Measurements from ENCODE around the gene AOPEP. TPM values are rescaled to one million over a fixed set of nuclear protein-coding genes. Genes with fewer than 3 reads are reported as not detected.

Gene AOPEP
- polyA plus RNA-seq, 1 donor from 2014 or later: 10.0 TPM

DNA sequence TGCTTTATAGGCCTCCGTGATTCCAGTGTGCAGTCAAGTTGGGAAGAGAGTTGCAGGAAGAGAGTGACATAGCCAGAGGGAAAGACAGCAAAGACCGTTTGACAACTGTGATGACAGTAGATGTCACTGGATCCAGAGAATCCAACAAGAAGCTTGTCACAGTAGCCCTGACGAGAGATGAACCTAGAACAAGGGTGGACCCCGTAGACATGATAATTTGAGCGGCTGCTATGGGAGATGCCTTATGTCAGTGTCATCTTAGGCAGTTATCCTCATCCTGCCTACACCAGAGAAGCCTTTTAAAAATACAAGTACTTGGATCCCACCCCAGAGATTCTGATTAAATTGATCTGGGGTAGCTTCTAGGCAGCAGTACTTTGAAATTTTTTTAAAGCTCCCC lies 125.4 kb downstream of the AOPEP start:
- Histone ChIP-seq H4K20me1 (ENCODE audit: insufficient read depth) (no peaks in the 10 kb centered on the region), H3K9me3 (ENCODE audit: low read length) (no peaks in the 10 kb centered on the region), H3K9ac (ENCODE audit: low read length) (no peak overlapping the region), H3F3A (ENCODE audit: insufficient read depth, low read length, poor library complexity, severe bottlenecking) (no peaks in the 10 kb centered on the region), H3K79me2 (replicated peaks; ENCODE audit: insufficient read depth, low read length) (no peaks in the 10 kb centered on the region), H3K4me3 (ENCODE audit: low read length) (no peak overlapping the region), H3K4me2 (ENCODE audit: low read length) (no peak overlapping the region), H2AFZ (ENCODE audit: low read depth, low read length) (no peak overlapping the region), H3K27me3 (ENCODE audit: insufficient read depth, low read depth, low read length) (no peaks in the 10 kb centered on the region), H3K36me3 (ENCODE audit: insufficient read depth, low read length) (no peaks in the 10 kb centered on the region), H3K9me2 (ENCODE audit: insufficient read depth, low read length) (no peaks in the 10 kb centered on the region), H3K27ac (ENCODE audit: low read length) (no peak overlapping the region)
- TF ChIP-seq SMC3 (conservative IDR thresholded peaks at IDR 0.05; ENCODE audit: poor library complexity): no peak
- TF ChIP-seq TAF1 (IDR thresholded peaks at IDR 0.05; ENCODE audit: low read depth): no peak

DNA sequence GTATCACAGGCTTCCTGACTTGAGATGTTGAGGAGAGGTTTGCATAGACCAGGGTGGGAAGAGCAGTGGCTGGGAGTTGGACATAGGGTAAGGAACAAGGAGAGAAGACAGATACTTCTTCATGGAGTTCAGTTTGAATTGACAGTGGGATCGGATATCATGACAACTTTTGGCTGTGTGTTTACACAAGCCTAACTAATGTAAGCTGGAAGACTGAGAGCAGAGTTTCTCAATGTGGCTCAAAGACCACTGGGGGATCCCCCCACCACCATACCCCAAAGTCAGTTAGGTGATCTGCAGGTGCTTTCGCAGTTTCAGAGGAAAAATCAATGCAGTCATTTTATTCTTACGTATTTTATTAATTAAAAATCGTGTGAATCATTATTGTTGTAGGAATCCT lies 125.9 kb downstream of the AOPEP start:
- Histone ChIP-seq H3K4me3 (ENCODE audit: low read length) (no peak overlapping the region), H3K9ac (ENCODE audit: low read length) (no peak overlapping the region), H3K9me3 (ENCODE audit: low read length) (no peaks in the 10 kb centered on the region), H3F3A (ENCODE audit: insufficient read depth, low read length, poor library complexity, severe bottlenecking) (no peaks in the 10 kb centered on the region), H2AFZ (ENCODE audit: low read depth, low read length) (no peak overlapping the region), H3K27ac (ENCODE audit: low read length) (no peak overlapping the region), H3K36me3 (ENCODE audit: insufficient read depth, low read length) (no peaks in the 10 kb centered on the region), H3K79me2 (replicated peaks; ENCODE audit: insufficient read depth, low read length) (no peaks in the 10 kb centered on the region), H4K20me1 (ENCODE audit: insufficient read depth) (no peaks in the 10 kb centered on the region), H3K27me3 (ENCODE audit: insufficient read depth, low read depth, low read length) (no peaks in the 10 kb centered on the region), H3K9me2 (ENCODE audit: insufficient read depth, low read length) (no peaks in the 10 kb centered on the region), H3K4me2 (ENCODE audit: low read length) (no peak overlapping the region)
- TF ChIP-seq TAF1 (IDR thresholded peaks at IDR 0.05; ENCODE audit: low read depth): no peak
- no peak for TF ChIP-seq SMC3 (conservative IDR thresholded peaks at IDR 0.05; ENCODE audit: poor library complexity)
- TF ChIP-seq EZH2 (IDR thresholded peaks at IDR 0.05; ENCODE audit: borderline replicate concordance, insufficient read depth, low read length, poor library complexity, severe bottlenecking): no peak
- TF ChIP-seq, protein P1, sequence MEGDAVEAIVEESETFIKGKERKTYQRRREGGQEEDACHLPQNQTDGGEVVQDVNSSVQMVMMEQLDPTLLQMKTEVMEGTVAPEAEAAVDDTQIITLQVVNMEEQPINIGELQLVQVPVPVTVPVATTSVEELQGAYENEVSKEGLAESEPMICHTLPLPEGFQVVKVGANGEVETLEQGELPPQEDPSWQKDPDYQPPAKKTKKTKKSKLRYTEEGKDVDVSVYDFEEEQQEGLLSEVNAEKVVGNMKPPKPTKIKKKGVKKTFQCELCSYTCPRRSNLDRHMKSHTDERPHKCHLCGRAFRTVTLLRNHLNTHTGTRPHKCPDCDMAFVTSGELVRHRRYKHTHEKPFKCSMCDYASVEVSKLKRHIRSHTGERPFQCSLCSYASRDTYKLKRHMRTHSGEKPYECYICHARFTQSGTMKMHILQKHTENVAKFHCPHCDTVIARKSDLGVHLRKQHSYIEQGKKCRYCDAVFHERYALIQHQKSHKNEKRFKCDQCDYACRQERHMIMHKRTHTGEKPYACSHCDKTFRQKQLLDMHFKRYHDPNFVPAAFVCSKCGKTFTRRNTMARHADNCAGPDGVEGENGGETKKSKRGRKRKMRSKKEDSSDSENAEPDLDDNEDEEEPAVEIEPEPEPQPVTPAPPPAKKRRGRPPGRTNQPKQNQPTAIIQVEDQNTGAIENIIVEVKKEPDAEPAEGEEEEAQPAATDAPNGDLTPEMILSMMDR (IDR thresholded peaks at IDR 0.05; ENCODE audit: poor library complexity, severe bottlenecking): no peak
- TF ChIP-seq MXI1 (conservative IDR thresholded peaks at IDR 0.05; ENCODE audit: poor library complexity, severe bottlenecking): no peak
- TF ChIP-seq, protein P2, sequence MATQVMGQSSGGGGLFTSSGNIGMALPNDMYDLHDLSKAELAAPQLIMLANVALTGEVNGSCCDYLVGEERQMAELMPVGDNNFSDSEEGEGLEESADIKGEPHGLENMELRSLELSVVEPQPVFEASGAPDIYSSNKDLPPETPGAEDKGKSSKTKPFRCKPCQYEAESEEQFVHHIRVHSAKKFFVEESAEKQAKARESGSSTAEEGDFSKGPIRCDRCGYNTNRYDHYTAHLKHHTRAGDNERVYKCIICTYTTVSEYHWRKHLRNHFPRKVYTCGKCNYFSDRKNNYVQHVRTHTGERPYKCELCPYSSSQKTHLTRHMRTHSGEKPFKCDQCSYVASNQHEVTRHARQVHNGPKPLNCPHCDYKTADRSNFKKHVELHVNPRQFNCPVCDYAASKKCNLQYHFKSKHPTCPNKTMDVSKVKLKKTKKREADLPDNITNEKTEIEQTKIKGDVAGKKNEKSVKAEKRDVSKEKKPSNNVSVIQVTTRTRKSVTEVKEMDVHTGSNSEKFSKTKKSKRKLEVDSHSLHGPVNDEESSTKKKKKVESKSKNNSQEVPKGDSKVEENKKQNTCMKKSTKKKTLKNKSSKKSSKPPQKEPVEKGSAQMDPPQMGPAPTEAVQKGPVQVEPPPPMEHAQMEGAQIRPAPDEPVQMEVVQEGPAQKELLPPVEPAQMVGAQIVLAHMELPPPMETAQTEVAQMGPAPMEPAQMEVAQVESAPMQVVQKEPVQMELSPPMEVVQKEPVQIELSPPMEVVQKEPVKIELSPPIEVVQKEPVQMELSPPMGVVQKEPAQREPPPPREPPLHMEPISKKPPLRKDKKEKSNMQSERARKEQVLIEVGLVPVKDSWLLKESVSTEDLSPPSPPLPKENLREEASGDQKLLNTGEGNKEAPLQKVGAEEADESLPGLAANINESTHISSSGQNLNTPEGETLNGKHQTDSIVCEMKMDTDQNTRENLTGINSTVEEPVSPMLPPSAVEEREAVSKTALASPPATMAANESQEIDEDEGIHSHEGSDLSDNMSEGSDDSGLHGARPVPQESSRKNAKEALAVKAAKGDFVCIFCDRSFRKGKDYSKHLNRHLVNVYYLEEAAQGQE (IDR thresholded peaks at IDR 0.05; ENCODE audit: borderline replicate concordance): no peak
- no peak for TF ChIP-seq POLR2AphosphoS5 (IDR thresholded peaks at IDR 0.05)
- TF ChIP-seq RAD21 (conservative IDR thresholded peaks at IDR 0.05): no peak
- no peak for TF ChIP-seq EP300 (conservative IDR thresholded peaks at IDR 0.05; ENCODE audit: poor library complexity, severe bottlenecking)

DNA sequence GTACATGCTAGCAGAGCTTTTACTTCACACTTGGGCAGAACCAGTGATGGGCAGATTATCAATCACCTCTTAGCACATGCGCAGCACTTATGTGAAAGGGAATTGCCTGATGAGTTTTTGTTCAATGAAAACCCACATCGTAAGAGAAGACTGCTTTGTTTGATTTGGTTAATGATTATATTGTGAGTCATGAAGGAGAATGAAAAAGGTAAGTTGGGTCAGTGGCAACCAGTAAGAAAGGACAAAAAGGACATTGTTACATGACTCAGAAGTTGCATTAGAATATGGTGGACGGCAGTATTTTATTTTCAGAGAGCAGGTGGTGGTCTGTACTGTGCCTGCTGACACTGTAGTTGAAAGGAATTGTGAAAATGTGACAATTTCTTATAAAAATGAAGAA lies 127.4 kb downstream of the AOPEP start:
- Histone ChIP-seq H3K4me3 (ENCODE audit: low read length) (no peak overlapping the region), H3K9me3 (ENCODE audit: low read length) (no peaks in the 10 kb centered on the region), H3F3A (ENCODE audit: insufficient read depth, low read length, poor library complexity, severe bottlenecking) (no peaks in the 10 kb centered on the region), H3K27ac (ENCODE audit: low read length) (no peak overlapping the region), H3K9me2 (ENCODE audit: insufficient read depth, low read length) (no peaks in the 10 kb centered on the region), H3K79me2 (replicated peaks; ENCODE audit: insufficient read depth, low read length) (no peaks in the 10 kb centered on the region), H2AFZ (ENCODE audit: low read depth, low read length) (no peak overlapping the region), H3K36me3 (ENCODE audit: insufficient read depth, low read length) (no peaks in the 10 kb centered on the region), H3K4me2 (ENCODE audit: low read length) (no peak overlapping the region), H4K20me1 (ENCODE audit: insufficient read depth) (no peaks in the 10 kb centered on the region), H3K9ac (ENCODE audit: low read length) (no peak overlapping the region), H3K27me3 (ENCODE audit: insufficient read depth, low read depth, low read length) (no peaks in the 10 kb centered on the region)
- TF ChIP-seq, protein P2 (IDR thresholded peaks at IDR 0.05; ENCODE audit: borderline replicate concordance): no peak
- TF ChIP-seq RAD21 (conservative IDR thresholded peaks at IDR 0.05) (no peak), EP300 (conservative IDR thresholded peaks at IDR 0.05; ENCODE audit: poor library complexity, severe bottlenecking) (no peak), TAF1 (IDR thresholded peaks at IDR 0.05; ENCODE audit: low read depth) (no peak), SMC3 (conservative IDR thresholded peaks at IDR 0.05; ENCODE audit: poor library complexity) (no peak), POLR2AphosphoS5 (IDR thresholded peaks at IDR 0.05) (no peak)
